Cerebellar cortex (tissue), 1 donor: ENCODE measurements around the gene MBD1.
A peak's percentile ranks its signal among the peaks of the same experiment; 100 is the strongest.
"Not testable (repeated sequence)": the region's sequence is repeated elsewhere in the genome, so short reads cannot be mapped to it uniquely, and the experiment has no call there.

ENCODE experiments used
- DNase-seq: peaks from one replicate; pipeline ENCODE4 v3.0.0-alpha.2; 2015; ENCODE audit warnings: low spot score

Gene MBD1, protein sequence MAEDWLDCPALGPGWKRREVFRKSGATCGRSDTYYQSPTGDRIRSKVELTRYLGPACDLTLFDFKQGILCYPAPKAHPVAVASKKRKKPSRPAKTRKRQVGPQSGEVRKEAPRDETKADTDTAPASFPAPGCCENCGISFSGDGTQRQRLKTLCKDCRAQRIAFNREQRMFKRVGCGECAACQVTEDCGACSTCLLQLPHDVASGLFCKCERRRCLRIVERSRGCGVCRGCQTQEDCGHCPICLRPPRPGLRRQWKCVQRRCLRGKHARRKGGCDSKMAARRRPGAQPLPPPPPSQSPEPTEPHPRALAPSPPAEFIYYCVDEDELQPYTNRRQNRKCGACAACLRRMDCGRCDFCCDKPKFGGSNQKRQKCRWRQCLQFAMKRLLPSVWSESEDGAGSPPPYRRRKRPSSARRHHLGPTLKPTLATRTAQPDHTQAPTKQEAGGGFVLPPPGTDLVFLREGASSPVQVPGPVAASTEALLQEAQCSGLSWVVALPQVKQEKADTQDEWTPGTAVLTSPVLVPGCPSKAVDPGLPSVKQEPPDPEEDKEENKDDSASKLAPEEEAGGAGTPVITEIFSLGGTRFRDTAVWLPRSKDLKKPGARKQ

GRCh38 chr18:50281295-50281971, at the start of gene MBD1:
Gene MBD1, minus strand, starts transcription at chr18:50281523. Its CDS starts 1,531 bp downstream, at chr18:50279992.
- peak; percentile 99 for DNase-seq

DNA sequence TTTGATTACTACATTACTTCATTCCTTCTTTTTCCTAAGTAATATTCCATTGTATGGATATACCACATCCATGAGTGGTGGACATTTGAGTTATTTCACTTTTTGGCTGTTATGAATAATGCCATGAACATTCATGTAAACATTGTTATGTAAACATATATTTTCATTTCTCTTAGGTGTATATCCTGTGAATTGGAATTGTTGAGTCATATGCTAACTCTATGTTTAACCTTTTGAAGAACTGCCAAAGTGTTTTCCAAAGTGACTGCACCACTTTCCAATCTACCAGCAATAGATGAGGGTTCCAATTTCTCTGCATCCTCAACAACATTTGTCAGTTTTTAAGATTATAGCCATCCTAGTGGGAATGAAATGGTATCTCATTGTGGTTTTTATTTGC, 48.9 kb upstream of the MBD1 start:
- DNase-seq, result no peak

- no peak for DNase-seq
These were observed 46.7 kb upstream of the MBD1 start for GRCh38 chr18:50327983-50328382.

GRCh38 chr18:50320719-50321118, 39.4 kb upstream of the MBD1 start:
- DNase-seq, result no peak

GRCh38 chr18:50315100-50315871, 34.0 kb upstream of the MBD1 start:
- DNase-seq, result no peak

GRCh38 chr18:50313873-50314460, 32.6 kb upstream of the MBD1 start:
- no peak for DNase-seq

GRCh38 chr18:50313031-50313607, 31.8 kb upstream of the MBD1 start:
- DNase-seq, result no peak

DNA sequence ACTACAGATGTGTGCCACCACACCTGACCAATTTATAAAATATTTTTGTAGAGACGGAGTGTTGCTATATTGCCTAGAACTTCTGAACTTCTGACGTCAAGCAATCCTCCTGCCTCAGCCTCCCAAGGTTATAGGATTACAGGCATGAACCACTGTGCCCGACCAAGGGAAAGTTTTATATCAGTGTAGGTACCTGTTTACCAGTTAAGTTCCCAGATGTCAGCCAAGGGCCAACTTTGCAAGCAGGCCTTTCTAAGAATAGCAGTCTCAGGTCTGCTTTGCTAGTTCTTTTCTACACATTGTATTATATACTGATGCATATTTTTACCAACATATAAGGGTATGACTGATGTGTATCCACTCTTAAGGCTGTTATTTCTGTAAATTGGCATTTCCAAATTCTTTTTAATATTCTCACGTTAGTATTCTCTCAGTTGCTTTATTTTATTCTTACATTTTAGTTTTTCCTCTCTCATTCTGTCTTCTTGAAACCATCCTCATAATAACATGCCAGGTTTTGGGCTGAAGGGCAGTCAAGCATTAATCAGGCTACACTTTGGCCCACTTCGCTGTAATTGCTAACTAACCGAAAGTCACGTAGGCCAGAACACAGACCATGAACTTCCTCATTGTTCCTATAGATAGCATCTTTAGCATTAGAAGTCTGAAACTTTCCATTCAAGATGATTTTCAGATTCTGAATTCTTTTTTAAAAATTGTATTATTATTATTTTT, 31.1 kb upstream of the MBD1 start:
- no peak for DNase-seq

GRCh38 chr18:50311650-50312049, 30.3 kb upstream of the MBD1 start:
- no peak for DNase-seq

GRCh38 chr18:50310080-50310479, 28.8 kb upstream of the MBD1 start:
- no peak for DNase-seq

GRCh38 chr18:50308851-50309250, 27.5 kb upstream of the MBD1 start:
- not testable (repeated sequence) for DNase-seq

- peak; percentile 49 for DNase-seq
These were observed 26.6 kb upstream of the MBD1 start for GRCh38 chr18:50307738-50308470.

GRCh38 chr18:50307400-50307737, 26.0 kb upstream of the MBD1 start:
- DNase-seq, result no peak

GRCh38 chr18:50306944-50307343, 25.6 kb upstream of the MBD1 start:
- no peak for DNase-seq

DNA sequence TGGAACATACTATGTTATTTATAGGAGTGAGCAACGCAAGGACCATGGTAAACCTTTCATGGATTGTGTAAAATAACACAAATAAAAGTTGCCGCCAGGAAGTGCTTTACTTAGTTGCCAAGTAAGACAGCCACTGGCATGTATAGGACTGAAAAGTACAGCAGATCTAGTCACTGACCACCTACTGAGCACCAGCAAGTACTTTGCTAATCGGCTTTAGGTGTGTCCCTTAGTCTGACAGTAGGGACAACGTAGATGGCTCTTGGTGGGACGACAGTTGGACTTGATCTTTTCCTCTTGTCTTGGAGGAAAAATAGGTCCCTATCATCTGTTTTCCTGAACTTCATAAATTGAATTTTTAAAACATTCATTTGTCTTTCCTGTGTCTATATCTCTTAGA, 19.8 kb upstream of the MBD1 start:
- no peak for DNase-seq

DNA sequence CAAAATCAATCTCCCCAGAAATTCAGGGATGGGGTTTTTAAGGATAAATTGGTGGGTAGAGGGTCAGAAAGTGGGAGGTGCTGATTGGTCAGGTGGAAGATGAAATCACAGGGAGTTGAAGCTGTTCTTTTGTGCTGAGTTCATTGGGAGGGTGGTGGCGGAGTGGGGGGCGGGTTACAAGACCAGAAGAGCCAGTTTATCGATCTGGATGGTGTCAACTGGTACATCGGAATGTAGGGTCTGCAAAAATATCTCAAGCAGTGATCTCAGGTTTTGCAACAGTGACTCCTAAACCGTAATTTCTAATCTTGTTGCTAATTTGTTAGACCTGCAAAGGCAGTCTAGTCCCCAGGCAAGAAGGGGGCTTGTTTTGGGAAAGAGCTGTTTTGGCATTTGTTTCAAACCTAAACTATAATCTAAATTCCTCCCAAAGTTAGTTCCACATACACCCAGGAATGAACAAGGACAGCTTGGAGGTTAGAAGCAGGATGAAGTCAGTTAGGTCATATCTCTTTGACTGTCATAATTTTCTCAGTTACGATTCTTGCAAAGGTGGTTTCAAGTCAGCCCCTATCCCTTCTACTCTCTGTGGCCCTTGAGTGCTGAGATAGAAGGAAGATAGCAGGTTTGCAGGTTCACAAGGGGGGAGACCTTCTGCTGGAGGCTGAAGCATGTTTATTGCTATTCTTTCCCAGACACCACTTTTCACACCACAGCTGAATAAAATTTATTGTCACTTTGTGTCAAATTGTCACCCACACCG, 18.5 kb upstream of the MBD1 start:
- no peak for DNase-seq

DNA sequence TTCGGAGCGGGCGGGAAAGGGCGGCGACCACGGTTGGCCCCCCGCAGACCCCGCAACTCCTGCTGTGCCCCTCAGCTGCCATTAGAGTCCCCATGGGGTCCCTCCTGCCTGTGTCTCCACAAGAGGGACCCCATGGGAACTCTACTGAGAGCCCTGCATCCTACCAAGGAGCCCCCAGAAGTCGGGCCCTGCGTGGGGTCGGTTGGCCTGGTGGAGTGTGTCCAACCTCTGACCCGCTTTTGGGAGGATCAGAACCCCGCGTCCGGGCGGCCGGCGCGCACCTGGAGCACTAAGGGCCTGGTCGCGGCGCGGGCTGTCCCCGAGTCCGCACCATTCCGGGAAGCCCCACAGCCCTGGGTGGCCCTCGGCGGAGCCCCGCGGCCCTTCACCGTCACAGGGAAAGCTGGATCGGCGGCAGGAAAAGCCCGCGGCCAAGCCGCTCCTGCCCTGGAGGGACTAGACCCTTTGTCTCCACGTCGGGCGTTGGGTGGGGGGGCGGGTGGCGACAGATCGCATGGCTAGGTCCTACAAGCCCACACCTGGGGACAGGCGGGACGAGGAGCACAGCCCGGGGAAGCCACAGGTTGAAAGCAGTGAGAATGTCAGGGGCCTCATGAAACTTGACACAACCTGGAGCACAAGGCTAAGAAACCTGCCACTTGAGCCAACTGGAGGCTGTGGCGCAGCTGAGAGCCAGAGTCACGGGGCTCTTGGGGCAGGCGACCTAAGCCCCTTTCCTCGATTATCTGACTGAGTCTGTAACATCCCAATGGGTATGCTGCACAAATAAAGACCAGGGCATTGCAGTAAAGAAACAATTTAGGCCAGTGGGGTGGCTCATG, 17.3 kb upstream of the MBD1 start:
- no peak for DNase-seq

DNA sequence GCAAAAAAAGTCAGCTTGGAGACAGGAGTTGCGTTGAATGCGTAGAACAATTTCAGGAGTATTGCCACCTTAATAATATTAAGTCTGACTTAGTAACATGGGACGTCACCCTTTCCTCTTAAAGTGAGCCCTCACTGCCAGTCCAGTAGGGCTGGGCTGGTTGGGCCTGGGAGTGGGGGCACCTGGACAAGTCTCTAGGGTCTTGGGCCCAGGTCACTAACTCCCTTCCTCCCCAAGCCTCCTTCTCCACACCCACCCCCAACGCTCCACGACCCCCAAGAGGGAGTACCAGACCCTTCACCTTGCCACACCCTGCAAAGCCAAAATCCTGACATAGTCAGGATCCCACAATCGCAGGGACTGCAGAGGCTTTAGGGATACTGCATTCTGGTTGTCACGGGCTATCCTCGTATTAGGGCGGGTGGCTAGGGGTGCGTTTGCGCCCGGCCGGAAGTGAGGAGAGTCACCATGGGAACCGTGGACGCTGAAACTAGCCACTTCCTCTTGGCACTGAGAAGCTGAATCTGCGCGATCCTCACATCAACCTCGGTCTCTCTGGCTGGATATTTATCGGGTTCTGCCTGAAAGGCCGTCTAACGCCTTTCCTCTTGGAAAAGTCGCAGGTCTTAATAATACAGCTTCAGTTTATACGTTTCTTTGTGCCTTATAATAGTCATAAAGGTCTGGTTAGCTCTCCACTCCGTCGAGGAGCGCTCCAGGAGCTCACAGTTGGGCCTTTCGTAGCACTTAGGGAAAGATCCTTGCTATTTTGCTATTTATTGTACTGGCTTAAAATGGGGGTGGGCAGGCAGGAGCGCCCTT, 16.5 kb upstream of the MBD1 start:
- peak; percentile 63 for DNase-seq
